ENCODE results near the gene SFXN5.

DNA sequence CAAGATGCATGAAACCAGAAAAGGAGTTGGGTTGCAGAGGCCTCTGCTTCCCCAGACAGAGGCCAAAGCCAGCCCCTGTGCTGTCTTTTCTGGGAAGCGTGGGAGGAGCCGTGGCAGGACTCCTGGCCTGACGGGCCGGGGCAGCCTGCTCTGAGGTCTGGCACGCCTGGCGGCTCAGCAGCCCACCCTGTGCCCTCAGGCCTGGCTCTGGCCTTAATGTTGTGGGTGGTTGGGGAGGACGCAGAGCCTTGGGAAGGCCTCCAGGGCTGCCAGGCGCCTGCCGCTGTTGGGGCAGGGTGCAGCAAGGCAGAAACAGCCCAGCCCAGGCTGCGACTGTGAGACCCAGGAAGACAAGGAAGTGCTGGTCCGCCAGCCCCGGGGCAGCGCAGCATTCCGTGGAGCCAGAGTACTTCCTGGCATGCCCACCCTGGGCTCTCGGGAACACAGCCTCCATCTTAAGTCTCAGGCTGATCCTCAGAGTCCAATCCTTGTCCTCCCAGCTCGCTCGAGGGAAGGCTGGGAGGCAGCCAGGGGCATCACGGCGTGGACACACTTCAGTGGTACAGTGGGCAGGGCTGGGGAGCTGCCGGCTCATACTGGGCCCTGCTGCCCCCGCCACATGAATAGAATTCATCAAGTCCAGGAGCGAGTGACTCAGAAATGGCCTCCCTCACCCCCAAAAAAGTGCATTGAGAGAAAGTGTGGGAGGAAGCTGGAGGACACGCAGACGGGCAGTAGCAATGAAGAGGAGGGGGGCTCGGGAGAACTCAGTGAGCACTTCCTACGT lies 81.5 kb downstream of the SFXN5 start:
- TF ChIP-seq, protein P1, sequence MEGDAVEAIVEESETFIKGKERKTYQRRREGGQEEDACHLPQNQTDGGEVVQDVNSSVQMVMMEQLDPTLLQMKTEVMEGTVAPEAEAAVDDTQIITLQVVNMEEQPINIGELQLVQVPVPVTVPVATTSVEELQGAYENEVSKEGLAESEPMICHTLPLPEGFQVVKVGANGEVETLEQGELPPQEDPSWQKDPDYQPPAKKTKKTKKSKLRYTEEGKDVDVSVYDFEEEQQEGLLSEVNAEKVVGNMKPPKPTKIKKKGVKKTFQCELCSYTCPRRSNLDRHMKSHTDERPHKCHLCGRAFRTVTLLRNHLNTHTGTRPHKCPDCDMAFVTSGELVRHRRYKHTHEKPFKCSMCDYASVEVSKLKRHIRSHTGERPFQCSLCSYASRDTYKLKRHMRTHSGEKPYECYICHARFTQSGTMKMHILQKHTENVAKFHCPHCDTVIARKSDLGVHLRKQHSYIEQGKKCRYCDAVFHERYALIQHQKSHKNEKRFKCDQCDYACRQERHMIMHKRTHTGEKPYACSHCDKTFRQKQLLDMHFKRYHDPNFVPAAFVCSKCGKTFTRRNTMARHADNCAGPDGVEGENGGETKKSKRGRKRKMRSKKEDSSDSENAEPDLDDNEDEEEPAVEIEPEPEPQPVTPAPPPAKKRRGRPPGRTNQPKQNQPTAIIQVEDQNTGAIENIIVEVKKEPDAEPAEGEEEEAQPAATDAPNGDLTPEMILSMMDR (conservative IDR thresholded peaks at IDR 0.05): no peak
- TF ChIP-seq EZH2 (IDR thresholded peaks at IDR 0.05; ENCODE audit: low read depth): no peak

All from PC-9 (cell line).